NT2/D1 (cell line): ENCODE data around the gene FBXO10.

ENCODE experiments used
- DNase-seq: peaks from one replicate; pipeline ENCODE4 v3.0.0-alpha.2; 2011; ENCODE audit warnings: low read depth, low spot score
- H3K27me3 ChIP-seq: 2 replicates; pipeline ENCODE4 v1.6.0; 2011; ENCODE audit warnings: mild to moderate bottlenecking; ENCODE audit not compliant: insufficient read length, insufficient read depth
- H3K36me3 ChIP-seq: 2 replicates; pipeline ENCODE4 v1.6.1; 2011; ENCODE audit warnings: mild to moderate bottlenecking, low read length, mixed read lengths; ENCODE audit not compliant: insufficient read depth, insufficient read length
- H3K4me1 ChIP-seq: 2 replicates; pipeline ENCODE4 v1.5.1; 2011; ENCODE audit not compliant: insufficient read depth, insufficient read length
- H3K4me3 ChIP-seq: 2 replicates; pipeline ENCODE4 v1.5.1; 2011; ENCODE audit warnings: low read depth; ENCODE audit not compliant: insufficient read length
- H3K9ac ChIP-seq: 2 replicates; pipeline ENCODE4 v1.6.0; 2011; ENCODE audit warnings: low read depth; ENCODE audit not compliant: insufficient read length
- H3K9me3 ChIP-seq: 2 replicates; pipeline ENCODE4 v1.5.1; 2011; ENCODE audit warnings: mild to moderate bottlenecking, low read length; ENCODE audit not compliant: insufficient read depth
- SUZ12 ChIP-seq: IDR thresholded peaks from 2 replicates; pipeline ENCODE4 v1.6.1; 2011; ENCODE audit not compliant: insufficient read length, insufficient read depth; ENCODE audit errors: extremely low read depth
- YY1 ChIP-seq: IDR thresholded peaks from 2 replicates; pipeline ENCODE4 v1.6.1; 2011; ENCODE audit not compliant: insufficient read length, insufficient read depth
- ZNF274 ChIP-seq: IDR thresholded peaks from 2 replicates; pipeline ENCODE4 v1.6.1; 2011; ENCODE audit warnings: mild to moderate bottlenecking, low read depth, low read length

Gene FBXO10, protein sequence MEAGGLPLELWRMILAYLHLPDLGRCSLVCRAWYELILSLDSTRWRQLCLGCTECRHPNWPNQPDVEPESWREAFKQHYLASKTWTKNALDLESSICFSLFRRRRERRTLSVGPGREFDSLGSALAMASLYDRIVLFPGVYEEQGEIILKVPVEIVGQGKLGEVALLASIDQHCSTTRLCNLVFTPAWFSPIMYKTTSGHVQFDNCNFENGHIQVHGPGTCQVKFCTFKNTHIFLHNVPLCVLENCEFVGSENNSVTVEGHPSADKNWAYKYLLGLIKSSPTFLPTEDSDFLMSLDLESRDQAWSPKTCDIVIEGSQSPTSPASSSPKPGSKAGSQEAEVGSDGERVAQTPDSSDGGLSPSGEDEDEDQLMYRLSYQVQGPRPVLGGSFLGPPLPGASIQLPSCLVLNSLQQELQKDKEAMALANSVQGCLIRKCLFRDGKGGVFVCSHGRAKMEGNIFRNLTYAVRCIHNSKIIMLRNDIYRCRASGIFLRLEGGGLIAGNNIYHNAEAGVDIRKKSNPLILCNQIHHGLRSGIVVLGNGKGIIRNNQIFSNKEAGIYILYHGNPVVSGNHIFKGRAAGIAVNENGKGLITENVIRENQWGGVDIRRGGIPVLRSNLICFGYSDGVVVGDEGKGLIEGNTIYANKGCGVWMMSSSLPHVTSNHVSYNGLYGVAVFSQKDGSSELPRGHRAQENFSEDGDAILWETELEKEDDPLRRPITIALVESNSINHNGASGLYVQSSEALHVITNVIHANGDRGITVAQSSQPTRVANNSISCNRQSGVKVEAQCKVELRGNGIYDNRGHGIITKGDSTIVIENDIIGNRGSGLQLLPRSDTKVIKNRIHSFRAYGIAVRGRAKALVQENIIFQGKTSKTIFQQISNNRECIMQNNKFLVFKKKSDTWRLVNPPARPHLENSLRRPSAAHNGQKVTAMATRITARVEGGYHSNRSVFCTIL

DNA sequence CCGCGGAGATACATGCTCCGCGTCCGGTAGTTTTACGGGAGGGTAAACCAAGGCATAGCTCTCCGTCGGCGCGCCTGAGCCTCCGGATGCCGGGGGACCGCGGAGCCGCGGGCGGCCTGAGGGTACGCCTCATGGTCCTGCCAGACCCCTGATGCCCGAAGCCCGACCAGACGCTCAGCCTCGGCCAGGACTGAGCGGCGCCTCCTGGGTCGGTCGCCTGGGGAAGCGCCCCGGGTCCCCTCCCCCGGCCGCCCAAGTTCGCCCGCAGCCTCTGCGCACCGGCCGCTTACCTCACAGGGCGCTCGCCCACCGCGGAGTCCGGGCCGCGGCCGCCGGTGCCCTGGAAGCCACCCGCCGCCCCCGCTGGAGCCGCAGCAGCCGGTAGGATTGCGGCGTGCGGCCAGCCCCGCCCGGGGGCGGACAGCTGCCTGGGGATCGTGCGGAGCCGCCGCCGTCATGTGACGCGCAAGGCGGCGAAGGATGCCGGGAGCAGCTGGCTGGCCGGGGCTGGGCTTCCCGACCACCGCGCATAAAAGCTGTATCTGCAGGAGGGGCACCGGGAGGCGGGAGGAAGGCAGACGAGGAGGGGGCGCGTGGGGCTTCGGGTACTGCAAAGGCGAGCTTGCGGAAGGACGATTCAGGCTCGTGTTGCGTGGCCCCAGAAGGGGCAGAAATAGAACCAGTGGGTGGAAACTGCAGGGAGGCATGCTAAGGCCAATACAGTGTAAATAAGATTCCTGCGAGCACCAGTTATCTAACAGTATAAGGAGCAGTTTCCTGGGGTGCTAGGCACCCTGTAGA lies at the start of gene FBXO10:
FBXO10 (minus strand) TSS at position 460 of the 801 bp plus-strand sequence. CDS start 34,612 bp downstream, outside the sequence.
- H3K9ac ChIP-seq: peak within 1 kb of the TSS; percentile 90
- H3K4me1 ChIP-seq: peaks cover 11% of the 10 kb centered on the region

DNA sequence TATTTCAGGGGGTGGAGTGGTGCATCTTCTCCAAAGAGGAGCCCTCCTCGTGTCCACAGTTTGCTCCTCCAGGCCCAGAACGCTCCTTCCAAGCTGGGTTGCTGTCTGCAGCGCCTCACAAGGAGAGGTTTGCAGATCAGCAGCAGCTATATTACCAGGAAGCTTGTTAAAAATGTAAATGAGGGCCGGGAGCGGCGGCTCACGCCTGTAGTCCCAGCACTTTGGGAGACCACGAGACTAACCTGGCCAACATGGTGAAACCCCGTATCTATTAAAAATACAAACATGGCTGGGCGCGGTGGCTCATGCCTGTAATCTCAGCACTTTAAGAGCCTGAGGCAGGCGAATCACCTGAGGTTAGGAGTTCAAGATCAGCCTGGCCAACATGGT lies 49.6 kb upstream of the FBXO10 start:
- no peaks in the 10 kb centered on the region for H3K36me3 ChIP-seq
- DNase-seq: no peak
- no peak overlapping the region for H3K4me3 ChIP-seq
- no peaks in the 10 kb centered on the region for H3K27me3 ChIP-seq
- H3K9me3 ChIP-seq: no peaks in the 10 kb centered on the region
- H3K9ac ChIP-seq: no peak overlapping the region
- no peak for TF ChIP-seq YY1
- no peak for TF ChIP-seq SUZ12
- TF ChIP-seq ZNF274: no peak
- H3K4me1 ChIP-seq: no peaks in the 10 kb centered on the region

More for the DNA sequence above, at the start of gene FBXO10:
- peak; percentile 63 for DNase-seq
- Histone ChIP-seq H3K4me3 (peak within 1 kb of the TSS; percentile 86), H3K36me3 (peaks cover 21% of the 10 kb centered on the region), H3K9me3 (no peaks in the 10 kb centered on the region), H3K27me3 (no peaks in the 10 kb centered on the region)
- no peak for TF ChIP-seq YY1

DNA sequence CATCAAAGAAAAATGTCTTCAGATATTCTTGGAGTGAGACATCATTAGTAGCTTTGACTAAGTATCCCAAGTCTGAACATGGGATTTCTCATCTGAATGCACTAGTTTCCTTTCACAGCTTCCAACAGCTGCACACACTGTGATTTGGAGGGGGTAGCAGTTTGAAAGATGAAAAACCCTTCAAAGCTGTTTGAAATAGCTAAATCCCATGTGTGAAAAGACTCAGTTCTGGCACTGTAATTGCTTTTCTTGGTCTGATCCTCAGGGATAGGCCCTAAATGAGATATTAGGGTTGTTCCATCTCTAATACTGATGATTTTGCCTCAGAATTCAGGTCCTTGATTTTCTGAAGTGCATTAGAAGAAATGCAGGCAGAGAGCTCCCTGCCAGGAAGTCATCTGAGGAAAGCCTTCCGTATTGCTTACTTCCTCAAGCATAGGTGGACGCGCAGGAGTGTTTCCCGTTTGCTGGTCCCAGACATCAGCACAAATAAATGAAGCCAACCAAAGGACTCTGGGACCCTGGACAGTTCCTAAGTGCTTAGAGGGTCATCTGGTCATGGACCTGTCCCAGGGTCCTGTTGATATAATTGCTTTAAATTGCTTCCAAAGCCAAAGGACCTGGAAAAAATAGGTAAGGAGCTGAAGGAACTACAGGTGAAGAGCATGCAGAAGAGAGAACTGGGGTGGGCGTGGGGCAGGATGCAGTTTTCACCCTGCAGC lies 49.0 kb upstream of the FBXO10 start:
- Histone ChIP-seq H3K4me1 (no peaks in the 10 kb centered on the region), H3K4me3 (no peak overlapping the region), H3K9me3 (no peaks in the 10 kb centered on the region), H3K27me3 (no peaks in the 10 kb centered on the region), H3K36me3 (no peaks in the 10 kb centered on the region), H3K9ac (no peak overlapping the region)
- TF ChIP-seq SUZ12 (no peak), ZNF274 (no peak), YY1 (no peak)
- no peak for DNase-seq

DNA sequence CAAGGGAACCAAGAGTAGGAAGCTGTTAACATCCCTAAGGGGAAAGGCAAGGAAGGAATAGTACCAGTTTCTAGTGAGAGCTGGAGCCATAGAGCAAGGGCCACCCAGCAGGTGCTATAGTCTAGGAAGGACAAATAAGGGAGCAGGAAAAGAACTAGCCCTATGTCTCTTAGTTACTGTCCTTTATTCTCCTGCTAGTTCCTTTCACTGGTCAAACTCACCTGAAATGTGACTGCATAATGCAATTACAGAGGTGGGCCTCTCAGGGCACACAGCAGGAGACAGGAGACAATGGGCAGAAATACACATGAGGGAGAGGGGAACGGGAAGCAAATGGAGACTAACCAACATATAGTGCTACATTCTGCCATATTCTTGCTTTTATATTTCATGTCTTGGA lies 47.9 kb upstream of the FBXO10 start:
- H3K4me1 ChIP-seq: no peaks in the 10 kb centered on the region
- H3K9me3 ChIP-seq: no peaks in the 10 kb centered on the region
- DNase-seq: no peak
- no peak overlapping the region for H3K4me3 ChIP-seq
- TF ChIP-seq SUZ12 (no peak), YY1 (no peak), ZNF274 (no peak)
- H3K9ac ChIP-seq: no peak overlapping the region
- H3K27me3 ChIP-seq: no peaks in the 10 kb centered on the region
- H3K36me3 ChIP-seq: no peaks in the 10 kb centered on the region

DNA sequence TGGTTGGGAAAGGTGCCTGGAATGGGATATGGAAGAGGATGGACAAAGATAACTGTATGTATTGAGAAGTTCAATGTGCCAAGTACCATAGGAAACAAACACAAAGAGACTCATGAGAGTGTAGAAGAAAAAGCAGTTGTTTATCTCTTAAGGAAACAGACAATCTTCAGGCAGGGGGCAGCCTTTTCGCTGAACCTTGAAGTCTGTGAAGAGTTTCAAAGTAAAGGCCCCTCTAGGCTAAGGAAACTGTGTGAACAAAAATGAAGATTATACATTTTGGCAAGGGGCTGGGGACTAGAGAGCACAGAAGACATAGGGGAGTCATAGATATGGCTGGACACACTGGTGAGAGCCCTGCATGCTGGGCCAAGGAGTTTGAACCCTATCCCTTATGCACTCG lies 47.1 kb upstream of the FBXO10 start:
- no peaks in the 10 kb centered on the region for H3K36me3 ChIP-seq
- DNase-seq: no peak
- H3K27me3 ChIP-seq: no peaks in the 10 kb centered on the region
- H3K4me3 ChIP-seq: no peak overlapping the region
- TF ChIP-seq SUZ12: no peak
- no peak overlapping the region for H3K9ac ChIP-seq
- H3K9me3 ChIP-seq: no peaks in the 10 kb centered on the region
- no peaks in the 10 kb centered on the region for H3K4me1 ChIP-seq

DNA sequence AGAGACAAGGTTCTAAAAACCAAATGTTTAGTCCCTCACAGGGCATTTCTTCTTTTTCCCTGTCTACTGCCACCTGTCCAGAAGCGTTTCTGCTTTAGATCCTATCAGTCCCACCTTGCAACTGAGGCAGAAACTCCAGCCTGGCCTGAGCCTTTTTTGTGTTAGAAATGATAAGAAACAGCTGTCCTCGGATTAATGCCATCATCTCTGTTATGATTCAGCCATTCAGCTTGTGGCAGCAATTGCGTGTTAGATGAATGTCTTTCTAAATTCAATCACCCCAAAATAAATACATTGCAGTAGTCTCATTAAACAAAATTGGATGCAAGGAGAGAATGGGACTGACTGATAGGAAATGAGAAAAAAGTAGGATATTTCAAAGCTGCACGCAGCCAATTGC lies 46.3 kb upstream of the FBXO10 start:
- H3K4me1 ChIP-seq: no peaks in the 10 kb centered on the region
- TF ChIP-seq YY1: no peak
- no peak overlapping the region for H3K4me3 ChIP-seq
- no peaks in the 10 kb centered on the region for H3K36me3 ChIP-seq
- H3K9me3 ChIP-seq: no peaks in the 10 kb centered on the region
- DNase-seq: no peak
- H3K9ac ChIP-seq: no peak overlapping the region
- H3K27me3 ChIP-seq: no peaks in the 10 kb centered on the region
